ENCODE measurements around the gene PTPRN2. TPM values are rescaled to one million over a fixed set of nuclear protein-coding genes. Genes with fewer than 3 reads are reported as not detected.

PTPRN2 gene
- total RNA-seq, 2 donors from 2014 or later, result 0.72 to 0.79 TPM

DNA sequence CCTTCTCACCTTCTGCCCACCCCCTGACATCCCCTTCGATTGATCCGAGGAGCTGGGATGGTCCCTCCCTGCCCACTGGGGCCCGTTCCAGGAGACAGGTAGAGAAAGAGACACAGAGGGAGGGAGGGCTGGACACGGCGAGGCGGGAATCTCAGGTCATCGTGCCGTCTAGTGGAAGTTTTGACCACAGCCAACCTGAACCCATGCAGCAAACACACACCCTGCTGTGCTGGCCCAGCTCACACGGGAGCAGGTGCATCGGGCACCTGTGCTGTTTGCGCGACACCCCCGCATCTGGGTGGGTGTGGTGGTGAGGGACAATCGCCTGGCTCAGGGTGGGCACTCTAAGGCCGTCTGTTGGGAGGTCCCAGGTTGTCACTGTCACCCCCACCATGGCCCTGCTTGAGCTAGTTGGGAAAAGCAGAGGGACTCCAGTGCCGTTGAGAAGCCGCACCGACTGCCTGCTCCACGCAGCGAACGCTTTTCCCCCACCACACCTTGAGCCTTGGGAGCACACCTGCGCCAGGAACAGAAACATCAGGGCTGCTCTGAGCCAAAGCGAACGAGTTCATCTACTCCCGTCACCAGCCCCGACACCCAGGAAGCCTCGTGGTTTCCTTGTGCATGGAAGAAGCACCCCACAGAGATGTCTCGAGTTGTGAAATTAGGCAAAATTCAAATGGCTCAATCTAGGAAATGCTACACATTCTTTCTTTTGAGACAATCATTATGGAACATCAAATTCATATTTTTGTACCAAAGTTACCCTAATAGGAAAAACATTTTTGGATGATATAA is 965.0 kb downstream of the PTPRN2 start:
- DNase-seq (no peak), ATAC-seq (replicated peaks in 1 of 2) (no peak)
- Mint-ChIP-seq H3K4me1 (ENCODE audit: low read depth) (peaks cover 63% of the 10 kb centered on the region), H3K27me3 (ENCODE audit: low read depth) (peaks cover 6% of the 10 kb centered on the region), H3K27ac (no peak overlapping the region), H3K9me3 (no peaks in the 10 kb centered on the region), H3K36me3 (ENCODE audit: insufficient read depth in 2 of 2) (no peaks in the 10 kb centered on the region), H3K4me3 (peak overlapping the region in 1 of 2 donors; percentile 24)

DNA sequence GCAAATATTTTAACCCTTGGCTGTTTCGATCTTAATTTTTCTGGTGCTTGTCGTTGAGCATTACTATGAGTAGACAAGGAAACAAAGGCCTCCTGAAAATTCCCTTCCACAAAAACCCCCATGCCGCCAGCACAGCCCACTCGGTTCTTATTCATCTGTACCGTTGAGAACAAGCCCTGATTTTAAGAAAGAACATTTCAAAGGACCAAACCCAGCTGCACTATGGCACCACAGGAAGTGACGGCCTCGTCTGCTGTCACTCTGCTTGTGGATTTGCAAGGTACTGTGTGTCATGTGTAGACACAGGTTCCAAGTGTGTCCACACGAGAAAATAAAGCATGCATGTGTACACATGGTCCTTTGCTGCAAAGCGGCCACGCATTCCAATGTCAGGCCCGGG is 965.6 kb downstream of the PTPRN2 start:
- no peaks in the 10 kb centered on the region for H3K36me3 Mint-ChIP-seq (ENCODE audit: insufficient read depth in 2 of 2)
- DNase-seq (no peak), ATAC-seq (replicated peaks in 1 of 2) (peak; percentile 52 to 58)
- H3K27ac Mint-ChIP-seq, result no peak overlapping the region
- H3K4me1 Mint-ChIP-seq (ENCODE audit: low read depth), result peaks cover 57% of the 10 kb centered on the region
- H3K4me3 Mint-ChIP-seq, result peak overlapping the region in 1 of 2 donors; percentile 24
- peaks cover 4% of the 10 kb centered on the region for H3K27me3 Mint-ChIP-seq (ENCODE audit: low read depth)
- no peaks in the 10 kb centered on the region for H3K9me3 Mint-ChIP-seq

DNA sequence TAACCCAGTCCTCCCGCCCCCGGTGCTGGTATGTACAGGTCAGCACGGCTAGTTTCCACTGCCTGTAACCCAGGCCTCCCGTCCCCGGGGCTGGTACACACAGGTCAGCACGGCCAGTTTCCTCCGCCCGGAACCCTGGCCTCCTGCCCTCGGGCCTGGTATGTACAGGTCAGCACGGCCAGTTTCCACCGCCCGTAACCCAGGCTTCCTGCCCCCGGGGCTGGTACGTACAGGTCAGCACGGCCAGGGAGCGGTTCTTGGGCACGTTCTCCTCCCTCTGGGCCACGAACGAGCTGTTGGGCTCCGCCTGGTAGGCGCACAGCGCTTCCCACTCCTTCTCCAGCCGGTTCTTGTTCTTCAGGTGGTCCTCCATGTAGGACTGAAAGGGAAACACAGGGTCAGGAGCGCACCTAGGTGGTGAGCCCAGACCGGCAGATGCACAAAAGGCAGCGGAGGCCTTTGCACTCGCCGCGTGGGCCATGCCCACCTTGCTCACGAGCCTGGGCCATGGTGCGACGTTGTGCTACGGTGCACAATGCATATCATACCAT is 966.4 kb downstream of the PTPRN2 start:
- no peak overlapping the region for H3K4me3 Mint-ChIP-seq
- H3K27me3 Mint-ChIP-seq (ENCODE audit: low read depth), result no peaks in the 10 kb centered on the region
- ATAC-seq (replicated peaks in 1 of 2) (no peak), DNase-seq (no peak)
- no peaks in the 10 kb centered on the region for H3K36me3 Mint-ChIP-seq (ENCODE audit: insufficient read depth in 2 of 2)
- no peak overlapping the region for H3K27ac Mint-ChIP-seq
- H3K9me3 Mint-ChIP-seq, result no peaks in the 10 kb centered on the region
- peaks cover 49% of the 10 kb centered on the region for H3K4me1 Mint-ChIP-seq (ENCODE audit: low read depth)

DNA sequence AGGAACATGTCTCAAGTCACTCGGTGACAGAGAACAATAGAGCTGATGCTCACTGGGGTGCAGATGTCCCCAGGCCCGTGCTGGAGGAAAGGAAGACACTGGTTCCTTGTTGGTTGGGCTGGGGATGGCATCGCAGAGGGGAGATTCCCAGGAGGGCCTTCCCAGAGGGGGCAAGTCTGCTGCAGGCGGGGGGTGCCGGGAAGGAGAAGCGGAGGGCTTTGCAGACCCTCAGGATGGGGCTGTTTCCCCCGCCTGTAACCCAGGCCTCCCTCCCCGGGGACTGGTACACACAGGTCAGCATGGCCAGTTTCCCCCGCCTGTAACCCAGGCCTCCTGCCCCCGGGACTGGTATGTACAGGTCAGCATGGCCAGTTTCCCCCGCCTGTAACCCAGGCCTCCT is 967.0 kb downstream of the PTPRN2 start:
- Mint-ChIP-seq H3K9me3 (no peaks in the 10 kb centered on the region), H3K36me3 (ENCODE audit: insufficient read depth in 2 of 2) (no peaks in the 10 kb centered on the region), H3K4me1 (ENCODE audit: low read depth) (peaks cover 43% of the 10 kb centered on the region), H3K27me3 (ENCODE audit: low read depth) (no peaks in the 10 kb centered on the region), H3K27ac (no peak overlapping the region), H3K4me3 (no peak overlapping the region)
- ATAC-seq (replicated peaks in 1 of 2), result no peak
- no peak for DNase-seq

DNA sequence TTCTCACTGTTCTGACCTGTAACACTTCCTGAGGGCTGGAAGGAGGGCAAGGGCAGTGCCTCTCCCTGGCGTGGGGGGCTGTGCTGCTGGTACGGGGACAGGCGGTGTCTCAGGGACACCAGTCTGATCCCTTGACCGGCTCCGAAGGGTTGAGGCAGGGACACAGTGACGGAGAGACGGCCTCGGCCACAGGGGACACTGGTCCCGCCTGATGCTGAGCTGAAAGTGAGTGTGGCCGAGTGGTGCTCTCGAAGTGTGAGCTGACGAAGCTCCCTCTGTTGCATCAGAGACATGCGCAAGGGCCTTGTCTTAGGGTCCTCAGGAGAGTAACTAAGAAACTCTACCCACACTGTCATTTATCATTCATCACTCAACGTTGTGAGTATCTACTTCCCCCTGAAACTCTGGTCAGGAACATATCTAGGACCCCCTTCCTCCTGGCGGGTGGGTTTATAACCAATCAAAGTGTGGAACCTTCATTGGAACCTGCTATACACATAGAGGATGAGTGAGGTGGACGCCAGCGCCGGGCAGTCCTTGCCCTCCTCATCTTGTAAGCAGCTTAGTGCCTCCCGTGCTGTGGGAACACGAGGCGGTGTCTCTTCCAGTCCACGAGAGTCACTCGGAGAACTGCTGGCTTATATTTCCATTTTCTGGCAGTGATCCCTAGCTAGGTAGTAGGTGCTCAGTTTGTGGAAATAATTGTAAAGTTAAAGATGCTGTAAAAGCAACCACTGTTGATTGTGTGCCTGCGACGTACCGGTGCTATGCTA is 967.7 kb downstream of the PTPRN2 start:
- ATAC-seq (replicated peaks in 1 of 2) (no peak), DNase-seq (no peak)
- no peaks in the 10 kb centered on the region for H3K36me3 Mint-ChIP-seq (ENCODE audit: insufficient read depth in 2 of 2)
- H3K27me3 Mint-ChIP-seq (ENCODE audit: low read depth), result no peaks in the 10 kb centered on the region
- no peaks in the 10 kb centered on the region for H3K9me3 Mint-ChIP-seq
- peaks cover 37% of the 10 kb centered on the region for H3K4me1 Mint-ChIP-seq (ENCODE audit: low read depth)
- no peak overlapping the region for H3K4me3 Mint-ChIP-seq
- no peak overlapping the region for H3K27ac Mint-ChIP-seq

DNA sequence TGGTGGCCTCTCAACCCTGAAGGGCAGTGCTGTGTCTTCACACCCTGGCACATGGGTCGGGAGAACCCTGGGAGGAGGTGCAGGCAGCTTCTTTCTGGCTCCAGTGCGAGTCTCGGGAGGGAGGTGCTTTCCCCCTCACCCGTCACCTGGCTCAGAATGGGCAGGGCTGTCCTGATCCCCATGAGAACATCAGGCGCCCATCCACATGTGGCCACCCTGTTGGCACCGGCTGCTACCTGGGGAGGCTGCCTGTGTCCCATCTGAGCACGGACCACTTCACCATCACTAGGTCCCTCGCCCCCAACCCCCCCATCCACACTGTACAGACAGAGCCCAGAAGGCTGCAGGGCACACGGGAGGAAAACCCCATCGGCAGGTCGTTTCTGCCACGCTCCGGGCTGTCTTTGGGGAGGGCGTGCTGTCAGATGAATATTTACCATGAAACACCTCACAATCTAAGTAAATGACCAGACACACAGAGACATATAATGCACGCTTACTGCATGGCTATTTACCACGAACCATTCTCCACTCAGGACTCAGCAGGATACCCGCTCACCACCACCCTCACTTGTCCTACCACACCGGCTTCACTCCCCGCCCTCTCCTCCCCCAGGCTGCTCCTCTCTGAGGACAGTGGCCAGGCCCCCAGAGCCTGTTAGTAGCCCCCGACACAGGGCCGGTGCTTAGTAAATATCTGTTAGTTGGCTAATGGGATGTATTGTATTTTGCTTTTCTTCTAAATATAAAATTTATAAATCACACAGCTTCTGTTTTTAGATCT is 968.6 kb downstream of the PTPRN2 start:
- DNase-seq (no peak), ATAC-seq (replicated peaks in 1 of 2) (no peak)
- H3K27me3 Mint-ChIP-seq (ENCODE audit: low read depth), result no peaks in the 10 kb centered on the region
- peaks cover 33% of the 10 kb centered on the region for H3K4me1 Mint-ChIP-seq (ENCODE audit: low read depth)
- H3K36me3 Mint-ChIP-seq (ENCODE audit: insufficient read depth in 2 of 2), result no peaks in the 10 kb centered on the region
- no peak overlapping the region for H3K27ac Mint-ChIP-seq
- no peak overlapping the region for H3K4me3 Mint-ChIP-seq
- H3K9me3 Mint-ChIP-seq, result no peaks in the 10 kb centered on the region

GRCh38 chr7:157618091-157618726 is 969.4 kb downstream of the PTPRN2 start:
- Mint-ChIP-seq H3K27ac (no peak overlapping the region), H3K27me3 (ENCODE audit: low read depth) (no peaks in the 10 kb centered on the region), H3K9me3 (no peaks in the 10 kb centered on the region), H3K36me3 (ENCODE audit: insufficient read depth in 2 of 2) (no peaks in the 10 kb centered on the region), H3K4me3 (no peak overlapping the region), H3K4me1 (ENCODE audit: low read depth) (peaks cover 29% of the 10 kb centered on the region)
- ATAC-seq (replicated peaks in 1 of 2), result no peak
- DNase-seq, result no peak

GRCh38 chr7:157617401-157617800 is 970.2 kb downstream of the PTPRN2 start:
- Mint-ChIP-seq H3K4me3 (no peak overlapping the region), H3K36me3 (ENCODE audit: insufficient read depth in 2 of 2) (no peaks in the 10 kb centered on the region), H3K27ac (no peak overlapping the region), H3K27me3 (ENCODE audit: low read depth) (no peaks in the 10 kb centered on the region), H3K9me3 (no peaks in the 10 kb centered on the region), H3K4me1 (ENCODE audit: low read depth) (peaks cover 23% of the 10 kb centered on the region)
- DNase-seq (no peak), ATAC-seq (replicated peaks in 1 of 2) (no peak)

- DNase-seq, result no peak
- H3K36me3 Mint-ChIP-seq (ENCODE audit: insufficient read depth in 2 of 2), result no peaks in the 10 kb centered on the region
- no peak for ATAC-seq (replicated peaks in 1 of 2)
- H3K27me3 Mint-ChIP-seq (ENCODE audit: low read depth), result no peaks in the 10 kb centered on the region
- H3K9me3 Mint-ChIP-seq, result no peaks in the 10 kb centered on the region
- peaks cover 23% of the 10 kb centered on the region for H3K4me1 Mint-ChIP-seq (ENCODE audit: low read depth)
- H3K27ac Mint-ChIP-seq, result no peak overlapping the region
- no peak overlapping the region for H3K4me3 Mint-ChIP-seq
Measured at GRCh38 chr7:157616931-157617330, 970.7 kb downstream of the PTPRN2 start.

- Mint-ChIP-seq H3K36me3 (ENCODE audit: insufficient read depth in 2 of 2) (no peaks in the 10 kb centered on the region), H3K4me3 (no peak overlapping the region), H3K9me3 (no peaks in the 10 kb centered on the region), H3K27me3 (ENCODE audit: low read depth) (no peaks in the 10 kb centered on the region), H3K27ac (no peak overlapping the region), H3K4me1 (ENCODE audit: low read depth) (peaks cover 18% of the 10 kb centered on the region)
- DNase-seq (no peak), ATAC-seq (replicated peaks in 1 of 2) (no peak)
Measured at GRCh38 chr7:157616426-157616825, 971.2 kb downstream of the PTPRN2 start.

GRCh38 chr7:157615852-157616251 is 971.8 kb downstream of the PTPRN2 start:
- H3K4me3 Mint-ChIP-seq, result no peak overlapping the region
- no peaks in the 10 kb centered on the region for H3K9me3 Mint-ChIP-seq
- H3K36me3 Mint-ChIP-seq (ENCODE audit: insufficient read depth in 2 of 2), result no peaks in the 10 kb centered on the region
- DNase-seq, result no peak
- no peak for ATAC-seq (replicated peaks in 1 of 2)
- H3K4me1 Mint-ChIP-seq (ENCODE audit: low read depth), result peaks cover 17% of the 10 kb centered on the region
- no peak overlapping the region for H3K27ac Mint-ChIP-seq
- H3K27me3 Mint-ChIP-seq (ENCODE audit: low read depth), result no peaks in the 10 kb centered on the region

GRCh38 chr7:157615101-157615817 is 972.4 kb downstream of the PTPRN2 start:
- Mint-ChIP-seq H3K36me3 (ENCODE audit: insufficient read depth in 2 of 2) (no peaks in the 10 kb centered on the region), H3K4me1 (ENCODE audit: low read depth) (peaks cover 17% of the 10 kb centered on the region), H3K27ac (no peak overlapping the region), H3K4me3 (no peak overlapping the region), H3K27me3 (ENCODE audit: low read depth) (no peaks in the 10 kb centered on the region), H3K9me3 (no peaks in the 10 kb centered on the region)
- DNase-seq (no peak), ATAC-seq (replicated peaks in 1 of 2) (no peak)
